CD4-positive, alpha-beta memory T cell (primary cell): ENCODE data around the gene TAF3. TPM values are rescaled to one million over a fixed set of nuclear protein-coding genes. Genes with fewer than 3 reads are reported as not detected.

Experiments used
- CTCF ChIA-PET: fragments of 350-600 bp; sonication (Branson Sonifier 250); formaldehyde crosslinking; loops from one replicate; lab custom pipeline; 2021; ENCODE audit warnings: inconsistent platforms; ENCODE audit not compliant: partially characterized antibody; lab: Charles Lee
- POLR2A ChIA-PET: fragments of 350-600 bp; sonication (Branson Sonifier 250); formaldehyde crosslinking; loops from one replicate; lab custom pipeline; 2021; ENCODE audit not compliant: partially characterized antibody; lab: Charles Lee
- DNase-seq, 5 donors: peaks; one replicate each; pipeline versions ENCODE4 v3.0.0 to v3.0.0-alpha.2; 2020 to 2022; ENCODE audit warnings: mixed read lengths in 1 of 5
- H3K27ac ChIP-seq: one replicate; pipeline ENCODE4 v1.7.0; 2013; ENCODE audit warnings: low read depth, low read length
- H3K27me3 ChIP-seq: 2 replicates; pipeline ENCODE4 v1.7.0; 2013; ENCODE audit warnings: mild to moderate bottlenecking, low read length, moderate library complexity; ENCODE audit not compliant: insufficient read depth
- H3K36me3 ChIP-seq: 2 replicates; pipeline ENCODE4 v1.7.0; 2013; ENCODE audit warnings: mild to moderate bottlenecking, low read length, moderate library complexity; ENCODE audit not compliant: insufficient read depth
- H3K4me1 ChIP-seq: 2 replicates; pipeline ENCODE4 v1.7.0; 2013; ENCODE audit warnings: mild to moderate bottlenecking, low read length, moderate library complexity; ENCODE audit not compliant: insufficient read depth
- H3K4me3 ChIP-seq, 2 donors: one replicate each; pipeline ENCODE4 v1.7.0; 2013; ENCODE audit warnings: low read length in 2 of 2, mild to moderate bottlenecking in 1 of 2
- H3K9me3 ChIP-seq, 2 donors: one replicate each; pipeline ENCODE4 v1.7.0; 2013; ENCODE audit warnings: low read length in 2 of 2, control low read depth in 1 of 2; ENCODE audit not compliant: control insufficient read depth in 1 of 2
- H3K27ac Mint-ChIP-seq, 7 donors: one replicate each; pipeline ENCODE4 v1.8.0; 2020 to 2021; ENCODE audit warnings: mixed read lengths in 7 of 7, mild to moderate bottlenecking in 6 of 7, inconsistent platforms in 3 of 7, moderate library complexity in 3 of 7
- H3K27me3 Mint-ChIP-seq, 2 donors: one replicate each; pipeline ENCODE4 v1.8.0; 2020 to 2021; ENCODE audit warnings: mixed read lengths in 2 of 2
- H3K36me3 Mint-ChIP-seq, 2 donors: one replicate each; pipeline ENCODE4 v1.8.0; 2020 to 2021; ENCODE audit warnings: mixed read lengths in 2 of 2, inconsistent platforms in 1 of 2, mild to moderate bottlenecking in 1 of 2
- H3K4me1 Mint-ChIP-seq, 4 donors: one replicate each; pipeline ENCODE4 v1.8.0; 2020 to 2021; ENCODE audit warnings: mixed read lengths in 4 of 4, mild to moderate bottlenecking in 1 of 4
- H3K4me3 Mint-ChIP-seq, 8 donors: one replicate each; pipeline ENCODE4 v1.8.0; 2020 to 2021; ENCODE audit warnings: mixed read lengths in 8 of 8, mild to moderate bottlenecking in 7 of 8, moderate library complexity in 6 of 8, inconsistent platforms in 3 of 8
- H3K9me3 Mint-ChIP-seq, 8 donors: one replicate each; pipeline ENCODE4 v1.8.0; 2020 to 2021; ENCODE audit warnings: mixed read lengths in 8 of 8, mild to moderate bottlenecking in 5 of 8, inconsistent platforms in 3 of 8, moderate library complexity in 1 of 8
- intact Hi-C: fragments of 100-400 bp; cut with micrococcal nuclease; formaldehyde crosslinking; loops from one replicate; pipeline ENCODE4 v1.15.1; 2023
- polyA plus RNA-seq, 2 donors: library from polyadenylated mRNA; unstranded; fragments of 300-500 nt; fragmentation: Illumina TruSeq; gene quantifications; one replicate each; pipeline ENCODE4 v1.2.3, GENCODE V29; 2021
- total RNA-seq, 2 experiments: library from RNA; stranded (reverse); gene quantifications; one replicate each; pipeline ENCODE4 v1.2.3, GENCODE V29; 2021

TAF3 gene
- total and polyA plus RNA-seq, 4 experiments from 2014 or later: 3.0 to 21.8 (median 18.5) TPM

DNA sequence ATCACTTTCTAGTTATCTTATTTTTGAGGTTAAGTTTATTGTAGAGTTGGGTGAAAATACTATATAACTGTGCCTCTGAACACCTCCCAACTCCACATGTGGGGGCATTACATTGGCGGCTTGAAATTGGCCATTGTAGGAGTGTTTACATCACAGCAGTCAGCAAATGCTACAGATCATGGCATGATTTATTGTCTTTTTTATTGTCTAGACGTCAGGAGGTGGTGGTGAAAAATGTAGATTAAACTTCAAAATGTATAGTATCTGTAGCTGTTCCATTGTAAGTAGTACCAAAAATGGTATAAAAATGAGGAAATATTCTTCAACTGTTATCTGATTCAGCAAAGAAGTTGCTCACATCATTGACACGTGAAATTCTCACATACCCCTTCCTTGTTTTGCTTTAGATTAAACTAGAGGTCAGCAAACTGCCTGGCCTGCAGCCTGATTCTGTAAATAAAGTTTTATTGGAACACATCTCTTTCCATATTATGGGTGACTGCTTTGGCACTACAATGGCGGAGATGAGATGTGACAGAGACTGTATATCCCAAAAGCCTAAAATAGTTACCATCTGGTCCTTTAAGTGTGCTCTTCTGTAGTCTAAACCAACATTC, 35.0 kb downstream of the TAF3 start:
- Mint-ChIP-seq H3K27me3 (no peaks in the 10 kb centered on the region), H3K36me3 (peaks cover 15 to 47% of the 10 kb centered on the region in 2 donors), H3K27ac (no peak overlapping the region), H3K4me3 (no peak overlapping the region), H3K4me1 (peaks cover 26 to 44% (median 32%) of the 10 kb centered on the region in 4 donors), H3K9me3 (peaks cover 0 to 7% (median 0%) of the 10 kb centered on the region in 8 donors)
- Histone ChIP-seq H3K27me3 (no peaks in the 10 kb centered on the region), H3K27ac (no peak overlapping the region), H3K36me3 (peaks cover 3% of the 10 kb centered on the region), H3K9me3 (no peaks in the 10 kb centered on the region), H3K4me1 (no peaks in the 10 kb centered on the region), H3K4me3 (no peak overlapping the region)
- intact Hi-C loops: no loop called here
- POLR2A ChIA-PET: no interaction called here
- CTCF ChIA-PET: interaction anchor here (1.1 kb wide), 1 partner anchor 19 kb away, joined by 4 read pairs; no protein-coding TSS in a partner anchor
- no peak for DNase-seq

DNA sequence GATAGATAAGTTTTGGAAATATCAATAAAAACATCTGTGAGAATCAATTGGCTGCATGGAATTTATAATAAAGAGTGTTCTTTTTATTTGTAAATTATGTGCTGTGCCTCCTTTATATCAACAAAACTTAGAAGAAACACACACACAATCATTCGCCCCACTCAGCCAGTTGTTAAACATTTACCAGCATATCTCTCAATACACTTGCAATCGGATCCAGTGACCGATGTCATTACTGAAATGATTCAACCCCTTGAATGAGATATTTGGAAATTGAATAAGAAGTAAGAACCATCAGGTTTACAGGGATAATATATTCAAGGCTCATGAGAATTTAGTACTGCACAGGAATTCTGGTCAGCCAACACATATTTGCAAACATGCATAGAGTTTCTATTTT, 35.6 kb downstream of the TAF3 start:
- intact Hi-C loops: no loop called here
- H3K4me1 Mint-ChIP-seq: peaks cover 25 to 42% (median 32%) of the 10 kb centered on the region in 4 donors
- Histone ChIP-seq H3K36me3 (peaks cover 3% of the 10 kb centered on the region), H3K4me3 (no peak overlapping the region), H3K27me3 (no peaks in the 10 kb centered on the region), H3K9me3 (no peaks in the 10 kb centered on the region), H3K4me1 (no peaks in the 10 kb centered on the region), H3K27ac (no peak overlapping the region)
- H3K36me3 Mint-ChIP-seq: peaks cover 14 to 49% of the 10 kb centered on the region in 2 donors
- POLR2A ChIA-PET: no interaction called here
- H3K27me3 Mint-ChIP-seq: no peaks in the 10 kb centered on the region
- CTCF ChIA-PET: no interaction called here
- no peak overlapping the region for H3K27ac Mint-ChIP-seq
- H3K4me3 Mint-ChIP-seq: no peak overlapping the region
- no peak for DNase-seq
- H3K9me3 Mint-ChIP-seq: peaks cover 0 to 11% (median 1%) of the 10 kb centered on the region in 8 donors

DNA sequence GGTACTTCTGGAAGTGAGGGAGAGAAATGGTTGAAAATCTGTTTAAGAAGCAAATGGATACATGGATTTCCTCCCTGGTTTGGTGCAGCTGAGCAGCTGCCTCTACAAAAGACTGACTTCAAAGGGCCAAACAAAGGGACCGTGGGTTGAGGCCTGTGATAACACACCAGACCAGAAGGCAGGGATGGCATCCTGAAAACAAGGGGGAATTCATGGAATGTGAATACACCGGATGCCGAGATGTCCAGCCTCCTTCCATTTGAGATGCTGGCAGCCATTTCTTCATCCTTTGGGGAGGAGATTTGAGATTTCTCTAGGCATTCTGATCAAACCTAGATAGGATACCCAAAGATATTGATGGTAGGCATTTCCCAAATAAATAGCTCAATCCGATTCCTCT, 36.9 kb downstream of the TAF3 start:
- ChIA-PET POLR2A (interaction anchor here (0.8 kb wide), 1 partner anchor 35 kb away, joined by 3 read pairs; no protein-coding TSS in a partner anchor), CTCF (interaction anchor here (1.3 kb wide), 1 partner anchor 20 kb away, joined by 3 read pairs; no protein-coding TSS in a partner anchor)
- DNase-seq: no peak
- intact Hi-C loops: no loop called here
- no peaks in the 10 kb centered on the region for H3K9me3 ChIP-seq
- Mint-ChIP-seq H3K4me1 (peaks cover 27 to 38% (median 32%) of the 10 kb centered on the region in 4 donors), H3K4me3 (no peak overlapping the region), H3K27me3 (no peaks in the 10 kb centered on the region), H3K36me3 (peaks cover 15 to 57% of the 10 kb centered on the region in 2 donors), H3K27ac (peak overlapping the region in 1 of 7 donors; percentile 0), H3K9me3 (peaks cover 0 to 19% (median 6%) of the 10 kb centered on the region in 8 donors)
- peaks cover 3% of the 10 kb centered on the region for H3K36me3 ChIP-seq
- no peaks in the 10 kb centered on the region for H3K4me1 ChIP-seq
- no peaks in the 10 kb centered on the region for H3K27me3 ChIP-seq
- H3K27ac ChIP-seq: no peak overlapping the region
- H3K4me3 ChIP-seq: no peak overlapping the region

DNA sequence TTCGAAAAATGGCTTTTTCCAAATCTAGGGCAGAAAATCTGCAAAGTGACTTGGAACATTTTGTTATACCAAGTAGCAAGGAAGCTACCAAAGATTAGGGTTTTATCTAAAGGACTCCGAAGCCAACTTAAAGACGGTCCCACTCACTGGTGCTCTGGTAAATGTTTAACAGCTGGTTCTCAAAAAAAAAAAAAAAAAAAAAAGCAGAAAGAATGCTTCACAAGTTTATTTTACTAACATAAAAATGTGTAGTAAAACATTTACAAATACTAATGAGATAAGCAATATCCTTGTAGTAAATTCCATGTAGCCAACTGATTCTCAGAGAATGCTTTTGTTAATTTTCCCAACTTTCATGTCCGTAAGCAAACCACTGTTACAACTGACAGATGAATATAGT, 38.4 kb downstream of the TAF3 start:
- Mint-ChIP-seq H3K4me1 (peaks cover 24 to 36% (median 28%) of the 10 kb centered on the region in 4 donors), H3K4me3 (no peak overlapping the region), H3K27ac (no peak overlapping the region), H3K27me3 (no peaks in the 10 kb centered on the region), H3K36me3 (peaks cover 12 to 55% of the 10 kb centered on the region in 2 donors), H3K9me3 (peaks cover 0 to 24% (median 17%) of the 10 kb centered on the region in 8 donors)
- DNase-seq: no peak
- no peaks in the 10 kb centered on the region for H3K9me3 ChIP-seq
- intact Hi-C loops: no loop called here
- H3K4me1 ChIP-seq: no peaks in the 10 kb centered on the region
- no peaks in the 10 kb centered on the region for H3K27me3 ChIP-seq
- no peaks in the 10 kb centered on the region for H3K36me3 ChIP-seq
- CTCF ChIA-PET: no interaction called here
- POLR2A ChIA-PET: no interaction called here
- no peak overlapping the region for H3K4me3 ChIP-seq
- no peak overlapping the region for H3K27ac ChIP-seq

DNA sequence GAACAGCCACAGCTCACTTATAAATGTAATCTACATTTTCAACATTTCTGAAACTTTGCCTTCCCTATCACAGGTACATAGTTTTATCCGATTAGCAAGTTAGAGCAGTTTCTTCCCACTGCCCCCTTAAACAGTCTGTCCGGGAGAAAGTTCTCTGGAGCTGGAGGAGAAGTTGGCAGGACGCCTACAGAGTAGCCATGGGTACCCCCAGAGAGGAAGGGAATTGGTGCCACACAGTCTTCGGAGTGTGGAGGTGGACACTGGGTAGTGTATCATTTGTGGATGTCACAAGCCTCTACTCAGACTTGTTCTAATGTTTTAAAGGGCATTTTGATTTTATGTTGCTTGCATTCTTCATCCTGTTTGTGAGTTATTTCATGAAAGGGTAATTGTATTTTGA, 39.0 kb downstream of the TAF3 start:
- Mint-ChIP-seq H3K27me3 (no peaks in the 10 kb centered on the region), H3K4me3 (no peak overlapping the region), H3K9me3 (peaks cover 0 to 30% (median 22%) of the 10 kb centered on the region in 8 donors), H3K27ac (peak overlapping the region in 2 of 7 donors; percentile 38 to 62), H3K36me3 (peaks cover 18 to 55% of the 10 kb centered on the region in 2 donors), H3K4me1 (peaks cover 23 to 30% (median 27%) of the 10 kb centered on the region in 4 donors)
- Histone ChIP-seq H3K27ac (no peak overlapping the region), H3K4me1 (no peaks in the 10 kb centered on the region), H3K4me3 (no peak overlapping the region), H3K9me3 (no peaks in the 10 kb centered on the region), H3K27me3 (no peaks in the 10 kb centered on the region), H3K36me3 (no peaks in the 10 kb centered on the region)
- intact Hi-C loops: no loop called here
- POLR2A ChIA-PET: no interaction called here
- DNase-seq: no peak
- CTCF ChIA-PET: no interaction called here

DNA sequence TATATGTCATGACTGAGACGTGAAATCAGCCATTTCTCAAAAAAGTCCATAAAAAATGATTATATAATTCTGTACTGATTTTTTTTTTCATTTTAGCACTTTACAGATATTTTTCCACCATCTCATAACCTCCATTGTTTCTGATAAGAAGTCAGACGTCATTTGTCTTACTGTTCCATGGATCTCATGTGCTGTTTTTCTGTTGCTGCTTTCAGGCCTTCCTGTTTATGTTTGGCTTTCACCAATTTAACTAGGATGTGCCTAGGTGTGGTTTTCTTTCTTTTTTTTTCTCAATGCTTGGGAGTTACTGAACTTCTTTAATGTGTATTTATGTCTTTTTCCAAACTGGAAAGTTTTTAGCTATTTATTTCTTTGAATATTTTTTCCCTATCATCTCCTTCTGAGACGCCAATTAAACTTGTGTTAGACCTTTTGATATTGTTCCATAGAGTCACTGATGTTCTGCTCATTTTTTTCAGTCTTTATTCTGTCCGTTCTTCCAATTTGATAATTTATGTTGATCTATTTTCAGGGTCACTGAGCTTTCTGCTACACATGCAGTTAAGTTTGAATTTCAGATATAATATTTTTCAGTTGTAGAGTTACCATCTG, 43.3 kb downstream of the TAF3 start:
- intact Hi-C loops: no loop called here
- Histone ChIP-seq H3K9me3 (no peaks in the 10 kb centered on the region), H3K27ac (no peak overlapping the region), H3K27me3 (no peaks in the 10 kb centered on the region), H3K4me3 (no peak overlapping the region), H3K4me1 (no peaks in the 10 kb centered on the region), H3K36me3 (no peaks in the 10 kb centered on the region)
- H3K36me3 Mint-ChIP-seq: peaks cover 21 to 45% of the 10 kb centered on the region in 2 donors
- POLR2A ChIA-PET: no interaction called here
- H3K27ac Mint-ChIP-seq: no peak overlapping the region
- H3K9me3 Mint-ChIP-seq: peaks cover 0 to 37% (median 27%) of the 10 kb centered on the region in 8 donors
- no peak for DNase-seq
- CTCF ChIA-PET: no interaction called here
- H3K4me3 Mint-ChIP-seq: no peak overlapping the region
- peaks cover 16 to 23% (median 19%) of the 10 kb centered on the region in 4 donors for H3K4me1 Mint-ChIP-seq
- H3K27me3 Mint-ChIP-seq: no peaks in the 10 kb centered on the region

DNA sequence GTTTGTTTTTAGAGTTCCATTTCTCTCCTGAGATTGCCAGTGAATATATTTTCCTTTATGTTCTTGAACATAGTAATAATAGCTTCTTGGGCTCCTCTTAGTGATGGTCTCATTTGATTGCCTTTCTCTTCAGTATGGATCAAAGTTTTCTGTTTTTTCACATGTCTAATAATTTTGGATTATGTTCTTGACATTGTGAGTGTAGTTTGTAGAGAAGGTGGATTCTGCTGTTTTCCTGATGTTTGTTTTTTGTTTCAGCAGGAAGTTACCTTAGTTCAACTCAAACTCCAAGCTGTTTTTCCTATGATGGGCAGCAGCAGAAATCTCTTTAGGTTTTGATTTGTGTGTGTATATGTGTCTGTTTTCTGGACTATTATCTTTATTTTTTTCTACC, 43.8 kb downstream of the TAF3 start:
- no peak for DNase-seq
- ChIA-PET POLR2A (no interaction called here), CTCF (no interaction called here)
- Mint-ChIP-seq H3K9me3 (peaks cover 0 to 37% (median 27%) of the 10 kb centered on the region in 8 donors), H3K4me3 (no peak overlapping the region), H3K27ac (no peak overlapping the region), H3K4me1 (peaks cover 12 to 20% (median 16%) of the 10 kb centered on the region in 4 donors), H3K27me3 (no peaks in the 10 kb centered on the region), H3K36me3 (peaks cover 21 to 44% of the 10 kb centered on the region in 2 donors)
- Histone ChIP-seq H3K4me1 (no peaks in the 10 kb centered on the region), H3K27me3 (no peaks in the 10 kb centered on the region), H3K36me3 (no peaks in the 10 kb centered on the region), H3K27ac (no peak overlapping the region), H3K9me3 (no peaks in the 10 kb centered on the region), H3K4me3 (no peak overlapping the region)
- intact Hi-C loops: no loop called here
